Measurements from ENCODE around the gene HDAC4. TPM values are rescaled to one million over a fixed set of nuclear protein-coding genes. Genes with fewer than 3 reads are reported as not detected.

The HDAC4 gene
- total and polyA plus RNA-seq, 2 of the 8 experiments (the other 6 are each of a cell fraction or from before 2014, with no cell fraction given), result 15.4 to 31.5 TPM

DNA sequence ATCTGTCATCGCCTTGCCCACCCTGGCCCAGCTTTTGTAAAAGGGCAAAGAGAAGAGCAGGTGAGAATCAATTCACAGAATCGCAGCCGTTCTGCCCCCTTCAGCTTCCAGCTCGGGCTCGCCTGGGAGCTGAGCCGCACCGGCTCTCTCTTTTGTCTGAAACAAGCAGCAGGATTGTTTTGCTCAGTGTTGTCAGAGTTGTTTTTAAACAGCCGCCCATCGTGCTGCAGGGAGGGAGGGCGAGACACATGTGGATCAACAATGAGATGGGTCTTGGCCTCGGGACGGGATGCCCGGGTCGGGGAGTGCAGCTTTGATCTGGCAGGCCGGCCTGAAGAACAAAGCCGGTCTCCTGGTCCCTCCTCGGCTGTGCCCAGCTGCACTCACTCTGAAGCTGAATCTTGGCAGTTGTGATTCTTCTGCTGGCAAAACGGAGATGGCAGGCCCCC is 39.7 kb upstream of the HDAC4 start:
- Histone ChIP-seq H3K14ac (ENCODE audit: insufficient read length) (no peak overlapping the region), H2AFZ (ENCODE audit: low read length) (peak overlapping the region; percentile 29), H3K4me3 (ENCODE audit: extremely low read depth in 1 of 4, insufficient read depth in 2 of 4, low read depth in 3 of 4, low read length in 4 of 4) (peak overlapping the region in 3 of 4 experiments; percentile 25 to 54 (median 32); a peak in 6 of 8 replicates), H4K5ac (ENCODE audit: insufficient read length, low read depth, low read length) (no peak overlapping the region), H3K18ac (ENCODE audit: extremely low read depth, low read length) (no peak overlapping the region; the same call in 1 of the 2 replicates), H2BK120ac (replicated peaks; ENCODE audit: low read depth, low read length) (no peak overlapping the region), H3K23ac (ENCODE audit: insufficient read length) (no peak overlapping the region), H3K27ac (ENCODE audit: low read depth, low read length) (no peak overlapping the region), H3K4ac (replicated peaks; ENCODE audit: insufficient read length, low read depth, low read length) (no peak overlapping the region), H3K23me2 (ENCODE audit: low read depth, low read length) (no peaks in the 10 kb centered on the region), H4K20me1 (replicated peaks in 1 of 2; ENCODE audit: control insufficient read depth in 1 of 2, insufficient read depth in 2 of 2, low read length in 2 of 2) (no peaks in the 10 kb centered on the region), H3K79me1 (ENCODE audit: low read depth, low read length) (no peaks in the 10 kb centered on the region), H3K36me3 (ENCODE audit: control insufficient read depth in 2 of 4, insufficient read depth in 4 of 4, low read length in 3 of 4) (no peaks in the 10 kb centered on the region), H2BK15ac (ENCODE audit: low read length) (no peak overlapping the region), H2BK5ac (ENCODE audit: low read depth, low read length) (no peak overlapping the region), H3K79me2 (ENCODE audit: control insufficient read depth in 1 of 2, insufficient read depth in 2 of 2, low read length in 2 of 2) (no peaks in the 10 kb centered on the region), H3K4me2 (ENCODE audit: insufficient read depth in 1 of 2, low read depth in 2 of 2, low read length in 2 of 2) (peak overlapping the region; percentile 41 to 71), H4K8ac (ENCODE audit: extremely low read depth, insufficient read depth, low read length) (no peak overlapping the region), H3K9ac (replicated peaks in 1 of 4; ENCODE audit: extremely low read depth in 1 of 4, low read depth in 3 of 4, low read length in 3 of 4) (no peak overlapping the region), H3K56ac (replicated peaks; ENCODE audit: insufficient read length, low read depth, low read length) (no peak overlapping the region), H2AK5ac (ENCODE audit: low read depth, low read length) (no peak overlapping the region), H2BK20ac (ENCODE audit: low read length) (no peak overlapping the region), H3K4me1 (replicated peaks in 1 of 4; ENCODE audit: control insufficient read depth in 3 of 4, insufficient read depth in 4 of 4, low read length in 3 of 4) (peaks cover 0 to 14% (median 9%) of the 10 kb centered on the region in 4 experiments; a peak in 5 of 7 replicates), H3K27me3 (replicated peaks in 1 of 4; ENCODE audit: control insufficient read depth in 3 of 4, extremely low read depth in 1 of 4, insufficient read depth in 3 of 4, low read length in 3 of 4) (peaks cover 0 to 13% (median 5%) of the 10 kb centered on the region in 4 experiments; a peak in 4 of 7 replicates), H3K9me3 (ENCODE audit: insufficient read depth in 2 of 2, low read depth in 1 of 2, low read length in 1 of 2) (peaks cover 0 to 6% of the 10 kb centered on the region in 2 experiments; a peak in 2 of 4 replicates), H4K91ac (replicated peaks; ENCODE audit: insufficient read length, low read length) (no peak overlapping the region), H2BK12ac (ENCODE audit: low read depth, low read length) (no peak overlapping the region)
- peak in 1 of 2 experiments; percentile 67 for DNase-seq (ENCODE audit: low read depth in 1 of 2, low spot score in 2 of 2)
- ChIA-PET CTCF (ENCODE audit: partially characterized antibody) (no interaction called here), POLR2A (ENCODE audit: partially characterized antibody) (no interaction called here)
- WGBS, 2 experiments (ENCODE audit: extremely low coverage in 1 of 2, insufficient coverage in 1 of 2, insufficient read length in 1 of 2, insufficient replicate concordance in 2 of 2, low coverage in 1 of 2, low lambda C conversion rate in 2 of 2, missing lambda C conversion rate in 1 of 2), result 10% methylated on average over 18 of the region's 18 CpGs; no CpG with 5 or more reads in 1 of the 2 experiments
- FAIRE-seq, result peak; percentile 36
- TF ChIP-seq CHD2 (IDR thresholded peaks at IDR 0.05; ENCODE audit: low read length) (no peak), SIN3A (conservative IDR thresholded peaks at IDR 0.05 in 1 of 2, IDR thresholded peaks at IDR 0.05 in 1 of 2; ENCODE audit: low read depth in 1 of 2, low read length in 2 of 2) (no peak; a peak in 1 of 4 replicates), SAP30 (IDR thresholded peaks at IDR 0.05; ENCODE audit: insufficient read depth, insufficient replicate concordance, low read length) (no peak), TCF12 (IDR thresholded peaks at IDR 0.05; ENCODE audit: low read depth, low read length) (no peak), POU5F1 (IDR thresholded peaks at IDR 0.05; ENCODE audit: low read depth, low read length) (no peak), NANOG (IDR thresholded peaks at IDR 0.05; ENCODE audit: insufficient read depth, low read depth, low read length, poor library complexity, severe bottlenecking) (no peak), RBBP5 (IDR thresholded peaks at IDR 0.05; ENCODE audit: borderline replicate concordance, low read depth, low read length) (no peak), ASH2L (IDR thresholded peaks at IDR 0.05; ENCODE audit: low read length) (peak; percentile 52), CBX5 (IDR thresholded peaks at IDR 0.05; ENCODE audit: low read depth, low read length) (no peak), EGR1 (IDR thresholded peaks at IDR 0.05; ENCODE audit: borderline replicate concordance, low read depth, low read length) (no peak), MAFK (IDR thresholded peaks at IDR 0.05; ENCODE audit: low read depth, low read length) (no peak)
- TF ChIP-seq, protein P1, sequence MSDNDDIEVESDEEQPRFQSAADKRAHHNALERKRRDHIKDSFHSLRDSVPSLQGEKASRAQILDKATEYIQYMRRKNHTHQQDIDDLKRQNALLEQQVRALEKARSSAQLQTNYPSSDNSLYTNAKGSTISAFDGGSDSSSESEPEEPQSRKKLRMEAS (IDR thresholded peaks at IDR 0.05), result peak; percentile 72
- TF ChIP-seq, protein P2, sequence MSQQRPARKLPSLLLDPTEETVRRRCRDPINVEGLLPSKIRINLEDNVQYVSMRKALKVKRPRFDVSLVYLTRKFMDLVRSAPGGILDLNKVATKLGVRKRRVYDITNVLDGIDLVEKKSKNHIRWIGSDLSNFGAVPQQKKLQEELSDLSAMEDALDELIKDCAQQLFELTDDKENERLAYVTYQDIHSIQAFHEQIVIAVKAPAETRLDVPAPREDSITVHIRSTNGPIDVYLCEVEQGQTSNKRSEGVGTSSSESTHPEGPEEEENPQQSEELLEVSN (IDR thresholded peaks at IDR 0.05), result peak; percentile 45; the same call in 1 of the 2 replicates

All from H1 (cell line).